Measurements from ENCODE around the gene NEURL3.

- TF ChIP-seq CTCF (IDR thresholded peaks at IDR 0.05) (no peak), POLR2A (IDR thresholded peaks at IDR 0.05) (no peak), EP300 (IDR thresholded peaks at IDR 0.05; ENCODE audit: low read depth) (no peak), POLR2AphosphoS5 (IDR thresholded peaks at IDR 0.05) (peak in 2 of 3 donors; percentile 50 to 62)
These were observed 28.3 kb upstream of the NEURL3 start for GRCh38 chr2:96533292-96534073.
